HG03342 (cell line): ENCODE data around the gene LILRB2.
"Not testable (repeated sequence)": the region's sequence is repeated elsewhere in the genome, so short reads cannot be mapped to it uniquely, and the experiment has no call there.

Experiments
- ATAC-seq: cut with Tn5 transposase; IDR thresholded peaks from one replicate; pipeline ENCODE4 v1.9.1; 2021; ENCODE audit warnings: mild to moderate bottlenecking, moderate library complexity; ENCODE audit not compliant: unreplicated experiment

The LILRB2 gene

DNA sequence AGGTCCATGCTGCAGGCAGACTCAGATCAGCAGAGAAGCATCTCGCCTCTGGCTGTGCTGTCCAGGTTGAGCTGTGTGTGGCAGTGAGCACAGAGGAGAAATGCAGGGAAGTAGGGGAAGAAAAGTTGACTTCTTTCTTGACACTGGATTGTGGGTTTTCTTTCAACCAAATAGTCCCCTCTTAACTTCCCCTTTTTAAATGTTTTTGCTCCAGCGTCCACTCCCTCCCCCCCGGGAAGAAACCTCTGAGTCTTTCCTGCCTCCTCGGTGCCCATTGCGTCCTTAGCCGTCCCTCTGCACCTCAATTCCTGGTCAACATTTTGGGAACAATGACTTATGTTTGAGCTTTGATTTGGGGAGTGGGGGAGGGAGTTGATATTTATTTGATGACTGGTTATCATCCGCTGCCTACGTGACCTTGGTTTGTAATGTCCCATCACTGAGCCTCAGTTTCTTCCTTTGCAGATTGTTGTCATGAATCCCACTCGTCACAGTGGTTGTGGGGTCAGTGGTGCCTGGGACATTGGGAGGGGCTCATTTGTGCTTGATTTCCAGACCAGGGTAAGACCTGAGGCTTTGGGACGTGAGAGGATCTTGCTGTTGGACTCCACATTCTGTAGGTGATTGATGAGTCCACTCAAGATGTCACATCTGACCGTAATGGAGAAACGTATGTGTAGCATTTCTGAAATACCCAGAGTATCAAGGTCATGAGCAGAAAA, at the start of gene LILRB2:
LILRB2 (minus strand) TSS at position 104 of the 722 bp plus-strand sequence. CDS start 614 bp downstream, outside the sequence.
- ATAC-seq, result no peak

DNA sequence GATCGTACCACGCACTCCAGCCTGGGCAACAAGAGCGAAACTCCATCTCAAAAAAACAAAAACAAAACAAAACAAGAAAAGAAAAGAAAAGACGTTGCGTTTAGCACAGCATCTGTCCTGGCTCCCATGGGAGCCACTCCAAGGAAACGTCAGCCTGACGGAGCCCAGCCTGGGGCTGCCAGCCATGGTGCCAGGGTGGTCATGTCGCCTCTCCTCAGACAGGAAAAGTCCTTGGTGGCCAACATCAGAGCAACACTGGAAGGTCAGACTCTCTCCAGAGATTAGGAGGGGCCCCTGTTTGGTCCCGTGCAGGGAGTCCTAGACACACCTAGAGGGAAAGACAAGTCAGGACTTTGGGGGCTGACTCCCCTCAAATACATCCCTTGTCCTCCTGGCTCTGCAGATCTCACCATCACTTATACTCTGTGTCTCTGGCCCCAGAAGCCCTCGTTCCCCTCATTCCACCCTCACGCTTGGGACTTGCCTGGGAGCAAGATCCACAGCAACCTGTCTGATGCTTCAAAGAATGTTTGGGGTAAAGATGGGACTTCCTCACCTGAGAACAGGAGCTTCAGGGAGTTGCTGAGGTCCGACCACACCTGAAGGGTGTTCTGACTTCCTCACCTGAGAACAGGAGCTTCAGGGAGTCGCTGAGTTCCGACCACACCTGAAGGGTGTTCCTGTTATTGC, 48.7 kb upstream of the LILRB2 start:
- no peak for ATAC-seq

DNA sequence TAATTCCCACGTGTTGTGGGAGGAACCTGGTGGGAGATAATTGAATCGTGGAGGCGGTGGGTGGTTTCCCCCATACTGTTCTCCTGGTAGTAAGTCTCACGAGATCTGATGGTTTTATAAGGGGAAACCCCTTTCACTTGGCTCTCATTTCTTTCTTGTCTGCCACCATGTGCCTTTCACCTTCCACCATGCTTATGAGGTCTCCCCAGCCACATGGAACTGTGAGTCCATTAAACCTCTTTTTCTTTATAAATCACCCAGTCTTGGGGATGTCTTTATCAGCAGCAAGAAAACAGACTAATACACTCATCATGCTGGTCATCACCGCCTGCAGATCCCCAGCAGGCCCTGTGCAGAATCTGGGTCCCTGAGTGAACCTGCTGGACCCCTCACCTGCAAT, 47.9 kb upstream of the LILRB2 start:
- ATAC-seq, result not testable (repeated sequence)

DNA sequence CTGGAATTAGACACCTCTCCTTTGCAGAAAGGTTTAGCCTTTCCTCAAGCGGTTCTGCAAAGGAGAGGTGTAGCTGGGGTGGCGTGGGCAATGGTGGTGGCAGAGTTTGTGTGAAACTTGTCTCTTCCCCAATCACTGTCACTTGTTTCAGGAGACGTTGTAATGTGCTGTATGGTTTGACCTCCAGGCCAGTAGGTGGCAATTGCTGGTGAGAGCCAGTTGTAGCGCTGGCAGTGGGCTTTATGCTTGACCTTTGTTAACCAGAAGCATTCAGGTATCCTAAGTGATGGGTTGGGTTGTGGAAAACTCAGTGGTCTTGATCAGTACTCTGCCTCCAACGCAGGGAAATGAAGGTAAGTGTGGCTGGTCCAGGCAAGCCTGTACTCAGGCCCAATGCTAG, 44.7 kb upstream of the LILRB2 start:
- ATAC-seq, result no peak

DNA sequence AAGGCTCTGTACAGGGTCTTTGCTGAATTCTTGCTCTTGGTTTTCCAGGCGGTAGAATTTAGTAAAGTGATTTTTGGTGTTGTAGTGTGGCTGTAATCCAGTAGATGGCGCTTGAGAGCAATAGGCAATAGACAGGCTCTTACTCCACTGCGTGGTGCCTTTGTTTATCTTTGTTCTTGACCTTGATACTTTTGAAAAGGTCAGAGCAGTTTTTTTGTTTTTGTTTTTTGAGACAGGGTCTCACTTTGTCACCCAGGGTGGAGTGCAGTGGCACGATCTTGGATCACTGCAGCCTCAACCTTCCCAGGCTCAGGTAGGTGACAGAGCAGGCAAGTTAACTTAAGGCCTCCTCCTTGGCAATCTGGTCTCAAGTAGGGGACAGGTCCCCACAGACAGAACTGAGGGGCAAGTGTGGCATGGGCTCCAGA, 44.3 kb upstream of the LILRB2 start:
- ATAC-seq, result no peak

DNA sequence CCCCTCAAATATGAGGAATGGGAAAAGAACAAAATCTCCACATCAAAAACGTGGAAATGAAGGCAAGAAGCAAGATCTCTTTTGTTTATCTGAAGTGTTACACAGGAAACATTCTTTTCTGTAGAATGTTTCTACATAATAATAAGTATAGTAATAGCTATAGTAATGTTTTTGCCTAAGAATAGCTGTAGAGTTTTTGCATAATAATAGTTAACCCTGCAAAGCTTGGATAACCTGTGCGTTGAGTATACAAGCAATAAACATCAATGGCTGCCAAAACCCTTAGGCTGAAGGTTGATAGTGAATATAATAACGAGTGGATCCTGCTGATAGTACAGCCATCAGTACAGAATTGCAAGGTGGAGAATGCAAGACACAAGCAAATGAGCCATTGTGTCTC, 43.2 kb upstream of the LILRB2 start:
- ATAC-seq, result no peak

DNA sequence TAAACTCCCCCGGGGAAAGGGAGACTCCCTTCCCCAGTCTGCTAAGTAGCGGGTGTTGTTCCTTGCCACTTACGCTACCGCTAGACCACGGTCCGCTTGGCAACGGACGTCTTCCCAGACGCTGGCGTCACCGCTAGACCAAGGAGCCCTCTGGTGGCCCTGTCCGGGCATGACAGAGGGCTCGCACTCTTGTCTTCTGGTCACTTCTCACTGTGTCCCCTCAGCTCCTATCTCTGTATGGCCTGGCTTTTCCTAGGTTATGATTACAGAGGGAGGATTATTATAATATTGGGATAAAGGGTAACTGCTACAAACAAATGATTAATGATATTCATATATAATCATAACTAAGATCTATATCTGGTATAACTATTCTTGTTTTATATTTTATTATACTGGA, 42.0 kb upstream of the LILRB2 start:
- not testable (repeated sequence) for ATAC-seq

DNA sequence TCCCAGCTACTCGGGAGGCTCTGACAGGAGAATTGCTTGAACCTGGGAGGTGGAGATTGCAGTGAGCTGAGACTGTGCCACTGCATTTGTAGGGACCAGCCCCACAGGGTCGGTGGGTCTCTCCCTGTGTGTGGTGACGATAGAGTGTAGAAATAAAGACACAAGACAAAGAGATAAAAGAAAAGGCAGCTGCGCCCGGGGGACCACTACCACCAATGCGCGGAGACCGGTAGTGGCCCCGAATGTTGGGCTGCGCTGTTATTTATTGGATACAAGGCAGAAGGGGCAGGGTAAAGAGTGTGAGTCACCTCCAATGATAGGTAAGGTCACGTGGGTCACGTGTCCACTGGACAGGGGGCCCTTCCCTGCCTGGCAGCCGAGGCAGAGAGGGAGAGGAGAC, 41.4 kb upstream of the LILRB2 start:
- ATAC-seq, result not testable (repeated sequence)

DNA sequence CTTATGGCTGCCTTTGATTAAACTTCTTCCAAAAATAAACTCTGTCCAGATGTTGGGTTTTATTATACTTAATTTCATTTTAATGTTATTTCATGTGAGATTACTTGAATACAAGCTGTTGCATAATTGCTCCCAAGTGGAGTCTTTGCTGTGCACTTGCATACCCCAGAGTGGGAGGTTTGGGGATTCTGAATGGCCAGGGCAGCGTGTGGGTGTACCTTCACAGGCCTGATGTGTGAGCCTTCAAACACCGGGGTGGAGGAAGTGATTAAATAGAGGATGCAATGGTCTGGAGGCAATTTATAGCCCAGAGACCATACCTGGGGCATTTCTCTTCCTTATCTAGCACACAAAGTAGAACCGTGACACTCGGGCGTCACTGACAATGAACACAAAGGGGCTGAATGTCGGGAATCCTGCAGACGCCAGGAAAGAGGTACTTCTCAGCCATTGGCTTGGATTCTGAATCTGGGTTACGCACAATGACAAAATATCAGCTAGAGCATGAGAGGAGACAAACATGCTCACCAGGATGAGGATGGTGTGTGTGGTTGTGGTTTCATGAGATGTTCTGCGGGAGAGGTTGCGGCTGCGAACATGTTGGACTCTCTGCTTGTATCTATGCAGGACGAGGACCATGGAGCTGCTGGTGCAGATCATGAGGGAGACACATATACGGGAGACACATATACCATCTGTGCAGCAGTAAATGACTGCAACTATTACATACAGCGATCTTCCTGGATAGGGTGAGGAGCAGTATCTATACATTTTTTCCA, 39.2 kb upstream of the LILRB2 start:
- no peak for ATAC-seq

DNA sequence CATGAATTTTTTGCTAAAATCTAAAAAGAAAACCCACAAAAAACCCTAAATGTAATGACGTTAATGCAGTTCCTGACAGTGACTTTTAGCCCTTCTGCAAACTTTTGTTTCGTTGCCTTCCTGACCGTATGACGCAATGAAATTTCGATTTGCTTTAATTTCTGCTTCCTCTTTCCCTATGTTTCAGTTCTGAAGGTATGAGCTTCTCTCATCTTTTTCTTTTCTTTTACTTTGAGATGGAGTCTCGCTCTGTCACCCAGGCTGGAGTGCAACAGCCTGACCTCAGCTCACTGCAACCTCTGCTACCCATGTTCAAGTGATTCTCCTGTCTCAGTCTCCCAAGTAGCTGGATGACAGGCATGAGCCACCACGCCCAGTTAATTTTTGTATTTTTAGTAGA, 38.1 kb upstream of the LILRB2 start:
- no peak for ATAC-seq

DNA sequence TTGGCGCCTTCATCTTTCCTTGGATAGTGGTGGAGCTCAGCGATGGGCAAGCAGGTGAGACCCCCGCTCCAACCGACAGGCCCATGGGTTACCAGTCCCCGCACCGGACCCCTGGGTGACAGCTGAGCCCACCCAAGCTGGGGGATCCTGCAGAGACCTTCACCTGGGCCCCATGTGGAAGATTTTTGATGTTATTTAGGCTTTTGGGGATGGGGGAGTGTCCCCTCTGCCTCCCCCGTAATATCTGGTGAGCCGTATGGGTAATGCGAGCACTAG, 37.0 kb upstream of the LILRB2 start:
- ATAC-seq, result no peak

DNA sequence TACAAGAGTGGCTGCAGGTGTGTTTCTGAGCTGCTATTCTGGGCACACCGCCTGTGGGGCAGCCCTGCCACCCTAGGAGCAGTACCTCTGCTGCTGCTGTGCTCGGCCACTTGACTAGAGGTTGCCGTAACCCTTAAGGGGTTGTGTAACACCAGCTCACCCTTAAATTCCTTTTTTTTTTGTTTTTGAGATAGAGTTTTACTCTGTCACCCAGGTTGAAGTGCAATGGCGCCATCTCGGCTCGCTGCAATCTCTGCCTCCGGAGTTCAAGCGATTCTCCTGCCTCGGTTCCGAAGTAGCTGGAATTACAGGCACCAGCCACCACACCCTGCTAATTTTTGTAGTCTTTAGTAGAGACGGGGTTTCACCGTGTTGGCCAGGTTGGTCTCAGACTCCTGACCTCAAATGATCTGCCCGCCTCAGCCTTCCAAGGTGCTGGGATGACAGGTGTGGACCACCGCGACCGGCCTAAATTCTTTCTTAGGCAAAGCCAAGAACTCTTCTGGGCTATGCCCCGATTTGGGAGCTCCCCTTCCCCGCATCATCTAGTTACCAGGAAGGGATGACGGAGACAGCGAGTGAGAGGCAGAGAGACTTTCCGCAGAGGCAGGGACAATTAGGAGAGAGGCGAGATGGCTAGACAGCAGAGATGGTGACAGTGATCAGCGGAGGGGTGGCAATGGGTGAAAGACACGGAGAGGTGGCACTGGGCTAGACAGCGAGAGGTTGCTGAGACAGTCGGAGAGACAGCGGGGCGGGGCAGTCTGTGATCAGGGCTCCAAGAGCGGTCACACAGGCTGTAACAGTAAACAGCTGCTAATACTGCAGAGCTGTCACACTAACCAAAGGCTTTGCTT, 36.4 kb upstream of the LILRB2 start:
- ATAC-seq, result no peak

DNA sequence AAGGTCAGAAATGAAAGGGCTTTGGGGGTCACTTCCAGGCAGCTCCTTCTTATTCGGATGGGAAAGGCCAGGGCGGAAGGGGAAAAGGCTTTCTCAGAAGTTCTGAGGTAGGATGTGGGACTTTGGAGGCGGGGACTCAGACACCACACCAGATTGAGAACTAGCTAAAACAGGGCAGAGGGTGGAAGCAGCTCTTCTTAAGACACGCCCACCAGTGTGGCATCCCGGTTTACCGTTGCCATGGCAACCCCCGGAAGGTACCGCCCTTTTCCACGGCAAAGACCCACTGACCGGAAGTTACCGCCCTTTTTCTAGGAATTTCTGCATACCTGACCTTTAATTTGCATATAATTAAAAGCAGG, 35.8 kb upstream of the LILRB2 start:
- ATAC-seq, result no peak

DNA sequence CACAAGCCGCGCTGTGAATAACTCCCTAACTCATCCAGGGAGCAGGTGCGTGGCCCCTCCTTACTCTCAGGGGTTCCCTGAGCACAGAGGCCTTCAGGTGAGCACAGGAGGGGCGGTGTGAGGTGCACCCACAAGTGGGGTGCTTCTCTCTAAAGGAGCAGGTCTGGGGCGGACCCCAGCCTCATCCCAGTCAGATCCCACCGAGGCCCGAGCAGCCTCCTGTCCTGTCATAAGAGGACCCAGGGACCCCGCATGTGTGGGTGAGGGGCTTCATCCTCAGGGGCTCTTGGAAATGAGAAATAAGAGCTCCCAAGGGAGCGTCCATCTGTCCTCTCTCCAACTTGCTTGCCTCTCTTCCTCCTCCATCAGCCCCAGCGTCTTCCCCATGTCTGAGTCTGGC, 35.0 kb upstream of the LILRB2 start:
- no peak for ATAC-seq

DNA sequence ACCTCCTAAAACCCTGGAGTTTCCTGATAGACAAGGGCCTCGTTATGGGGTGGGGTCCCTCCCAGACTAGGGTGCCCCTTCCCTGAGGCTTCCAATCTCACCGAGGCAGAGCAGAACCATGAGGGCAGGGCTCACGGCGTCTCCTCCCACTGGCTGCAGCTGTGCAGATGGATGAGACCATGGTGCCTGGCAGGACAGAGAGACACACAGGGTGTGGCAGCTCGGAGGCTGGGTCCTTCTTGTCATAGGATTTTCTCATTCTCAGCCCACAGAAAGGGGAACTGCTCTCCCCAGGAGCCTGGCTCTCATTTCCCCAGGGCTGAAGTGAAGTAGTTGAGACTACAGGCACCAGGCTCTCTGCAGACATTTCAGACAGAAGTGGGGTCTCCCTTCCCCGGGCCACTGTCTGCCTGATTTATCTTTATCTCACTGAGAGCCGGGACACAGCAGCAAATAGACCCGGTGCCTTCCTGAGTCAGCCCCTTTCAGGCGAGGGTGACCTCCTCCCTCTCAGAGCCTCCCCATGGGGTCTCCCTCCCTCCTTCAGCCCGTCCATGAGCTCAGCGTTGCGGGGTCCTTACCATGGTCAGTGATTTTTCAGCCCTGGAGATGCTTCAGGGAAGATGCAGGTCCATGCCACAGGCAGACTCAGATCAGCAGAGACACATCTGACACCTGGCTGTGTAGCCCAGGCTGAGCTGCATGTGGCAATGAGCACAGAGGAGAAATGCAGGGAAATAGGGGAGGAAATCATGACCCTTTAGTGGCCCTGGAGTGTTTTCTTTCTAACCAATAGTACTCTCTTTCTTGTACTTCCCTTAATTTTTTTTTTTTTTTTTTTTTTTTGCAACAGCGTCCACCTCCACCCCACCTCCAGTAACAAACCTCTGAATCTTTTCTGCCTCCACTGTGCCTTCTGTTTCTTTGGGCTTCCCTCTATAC, 31.8 kb upstream of the LILRB2 start, which contains the start of gene LILRA5:
LILRA5 (minus strand) TSS at position 731 of the 942 bp plus-strand sequence; CDS start at position 584, 147 bp downstream.
- no peak for ATAC-seq

DNA sequence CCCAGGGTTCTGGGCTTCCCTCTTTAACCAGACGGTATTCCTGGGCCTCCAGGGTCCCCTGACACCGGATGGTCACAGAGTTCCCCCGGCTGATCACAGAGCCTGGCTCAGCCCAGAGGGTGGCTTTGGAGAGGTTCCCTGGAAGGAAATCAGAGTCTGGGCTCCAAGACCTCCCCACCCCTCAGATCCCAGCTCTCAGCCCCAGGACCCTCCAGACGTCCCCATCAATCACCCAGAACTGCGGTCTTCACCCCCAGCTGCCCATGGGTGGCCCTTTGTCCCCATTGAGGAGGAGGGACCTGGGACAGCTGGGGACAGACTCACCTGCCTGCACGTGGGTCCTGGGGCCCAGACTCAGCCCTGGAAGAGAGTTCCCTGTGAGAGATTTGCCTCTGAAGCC, 31.1 kb upstream of the LILRB2 start:
- no peak for ATAC-seq

DNA sequence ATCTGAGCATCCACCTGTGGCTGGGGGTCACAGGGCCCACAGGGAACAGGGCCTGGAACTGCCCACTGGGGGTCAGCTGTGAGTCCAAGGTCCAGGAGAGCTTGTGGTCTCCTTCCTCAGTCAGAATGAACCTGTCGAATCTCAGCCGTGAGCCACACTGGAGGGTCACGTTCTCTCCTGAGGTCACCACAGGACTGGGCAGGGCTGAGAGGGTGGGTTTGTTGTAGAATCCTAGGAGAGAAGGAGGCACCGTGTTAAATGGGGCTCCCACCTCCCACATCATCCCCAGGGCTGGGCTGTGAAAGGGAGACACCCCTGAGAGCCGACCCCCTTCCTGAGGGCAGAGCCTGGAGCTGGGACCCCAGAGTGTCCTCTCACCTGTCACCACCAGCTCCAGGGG, 30.6 kb upstream of the LILRB2 start:
- ATAC-seq, result no peak

DNA sequence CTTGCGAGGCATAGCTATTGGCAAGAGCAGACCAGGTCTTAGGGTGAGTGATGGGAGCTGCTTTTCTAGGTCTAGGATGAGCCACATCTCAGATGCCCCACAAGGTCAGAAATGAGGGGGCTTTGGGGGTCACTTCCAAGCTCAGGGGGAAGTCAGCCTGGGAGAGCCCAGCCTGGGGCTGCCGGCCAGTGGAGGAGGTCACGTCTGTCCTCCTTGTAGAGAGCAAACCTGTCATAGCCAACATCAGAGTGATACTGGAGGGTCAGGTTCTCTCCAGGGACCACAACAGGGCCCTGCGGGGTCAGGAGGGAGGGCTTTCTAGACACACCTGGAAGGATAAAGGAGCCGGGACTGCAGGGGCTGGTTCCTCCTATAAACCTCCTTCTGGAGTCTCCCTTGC, 29.6 kb upstream of the LILRB2 start:
- ATAC-seq, result no peak

DNA sequence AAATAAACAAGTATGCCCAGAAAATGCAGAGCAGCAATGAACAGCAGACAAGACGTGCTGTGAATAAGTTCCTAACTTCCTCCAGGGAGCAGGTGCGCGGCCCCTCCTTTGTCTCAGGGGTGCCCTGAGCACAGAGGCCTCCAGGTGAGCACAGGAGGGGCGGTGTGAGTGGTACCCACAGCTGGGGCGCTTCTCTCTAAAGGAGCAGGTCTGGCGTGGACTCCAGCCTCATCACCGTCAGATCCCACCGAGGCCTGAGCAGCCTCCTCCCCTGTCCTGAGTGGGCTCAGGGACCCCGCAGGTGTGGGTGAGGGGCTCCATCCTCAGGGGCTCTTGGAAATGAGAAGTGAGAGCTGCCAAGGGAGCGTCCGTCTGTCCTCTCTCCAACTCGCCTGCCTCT, 28.9 kb upstream of the LILRB2 start:
- ATAC-seq, result no peak
